SK-N-SH (cell line): ENCODE measurements around the gene SGCE. TPM values are rescaled to one million over a fixed set of nuclear protein-coding genes. Genes with fewer than 3 reads are reported as not detected.

Source experiments
- CTCF ChIA-PET: fragments of 300-600, 350-600 bp; formaldehyde crosslinking; extraction: SDS; loops from one replicate; lab custom pipeline; 2021; lab: Yijun Ruan, JAX
- POLR2A ChIA-PET: fragments of 350-600 bp; sonication (Branson Sonifier 250); formaldehyde crosslinking; extraction: SDS; loops from one replicate; lab custom pipeline; 2020; ENCODE audit warnings: antibody characterized with exemption, inconsistent platforms; lab: Yijun Ruan, JAX
- DNase-seq: peaks from one replicate; pipeline ENCODE4 v3.0.0; 2012
- H2AFZ ChIP-seq: fragments of 200-600 bp; sonication (generic); 2 replicates; pipeline ENCODE4 v1.8.1; 2016; ENCODE audit warnings: antibody characterized with exemption, mild to moderate bottlenecking, low read depth
- H3F3A ChIP-seq: fragments of 200-600 bp; sonication (generic); replicated peaks from 2 replicates; pipeline ENCODE3; 2016; ENCODE audit warnings: antibody characterized with exemption, mild to moderate bottlenecking; ENCODE audit not compliant: insufficient read depth
- H3K27ac ChIP-seq, 2 experiments: fragments of 200-500 bp in 1 of 2; fragments of 200-600 bp in 1 of 2; sonication (Bioruptor generic) in 1 of 2; sonication (generic), shearing (Covaris generic) in 1 of 2; 2 replicates each; pipeline versions ENCODE4 v1.5.1 to v1.6.1; 2014 to 2016; ENCODE audit warnings: low read depth in 2 of 2, inconsistent platforms in 1 of 2, low read length in 1 of 2, mild to moderate bottlenecking in 1 of 2, mixed read lengths in 1 of 2
- H3K27me3 ChIP-seq: fragments of 200-600 bp; sonication (generic), shearing (Covaris generic); 2 replicates; pipeline ENCODE4 v1.6.1; 2016; ENCODE audit warnings: mixed run types; ENCODE audit not compliant: insufficient read depth
- H3K36me3 ChIP-seq, 2 experiments: fragments of 200-500 bp in 1 of 2; fragments of 200-600 bp in 1 of 2; sonication (Bioruptor generic) in 1 of 2; sonication (generic) in 1 of 2; replicated peaks in 1 of 2; 2 replicates each; pipeline versions ENCODE3 to v1.5.1; 2014 to 2016; ENCODE audit warnings: low read length in 1 of 2, mild to moderate bottlenecking in 1 of 2; ENCODE audit not compliant: insufficient read depth in 2 of 2, control insufficient read depth in 1 of 2
- H3K4me1 ChIP-seq, 2 experiments: fragments of 200-500 bp in 1 of 2; fragments of 200-600 bp in 1 of 2; sonication (Bioruptor generic) in 1 of 2; sonication (generic), shearing (Covaris generic) in 1 of 2; 2 replicates each; pipeline versions ENCODE4 v1.5.1 to v1.6.1; 2014 to 2016; ENCODE audit warnings: low read depth in 1 of 2, low read length in 1 of 2, mixed run types in 1 of 2; ENCODE audit not compliant: insufficient read depth in 2 of 2, control insufficient read depth in 1 of 2
- H3K4me2 ChIP-seq: fragments of 200-600 bp; sonication (generic), shearing (Covaris generic); 2 replicates; pipeline ENCODE4 v1.6.1; 2017; ENCODE audit warnings: mixed run types
- H3K4me3 ChIP-seq, 2 experiments: fragments of 200-500 bp in 1 of 2; fragments of 200-600 bp in 1 of 2; sonication (Bioruptor generic) in 1 of 2; sonication (generic), shearing (Covaris generic) in 1 of 2; 2 replicates each; pipeline versions ENCODE4 v1.5.1 to v1.8.1; 2014 to 2016; ENCODE audit warnings: low read depth in 2 of 2, inconsistent platforms in 1 of 2, low read length in 1 of 2, mild to moderate bottlenecking in 1 of 2, mixed read lengths in 1 of 2, moderate library complexity in 1 of 2
- H3K79me2 ChIP-seq: fragments of 200-600 bp; sonication (generic); 2 replicates; pipeline ENCODE4 v1.8.1; 2017; ENCODE audit warnings: mild to moderate bottlenecking; ENCODE audit not compliant: insufficient read depth
- H3K9ac ChIP-seq: fragments of 200-600 bp; sonication (generic); 2 replicates; pipeline ENCODE4 v1.6.1; 2017; ENCODE audit warnings: mixed run types
- H3K9me2 ChIP-seq: fragments of 200-600 bp; sonication (generic); 2 replicates; pipeline ENCODE4 v1.6.1; 2017; ENCODE audit warnings: mixed run types
- H3K9me3 ChIP-seq: fragments of 200-600 bp; sonication (generic); 2 replicates; pipeline ENCODE4 v1.6.1; 2017; ENCODE audit warnings: mixed run types, mild to moderate bottlenecking, moderate library complexity
- H4K20me1 ChIP-seq: fragments of 200-600 bp; sonication (generic); 2 replicates; pipeline ENCODE4 v1.6.1; 2017; ENCODE audit warnings: mild to moderate bottlenecking, mixed run types; ENCODE audit not compliant: insufficient read depth
- ELF1 ChIP-seq: IDR thresholded peaks from 2 replicates; pipeline ENCODE4 v1.4.0; 2012
- EP300 ChIP-seq, 2 experiments: IDR thresholded peaks; 2 replicates each; pipeline versions ENCODE4 v1.4.0 to v1.6.1; 2012; ENCODE audit warnings: borderline replicate concordance in 1 of 2, low read depth in 1 of 2, low read length in 1 of 2
- EZH2phosphoT487 ChIP-seq: fragments of 200-600 bp; sonication (generic); IDR thresholded peaks from 2 replicates; pipeline ENCODE4 v1.6.1; 2017; ENCODE audit warnings: low read depth, mixed run types, mild to moderate bottlenecking, antibody characterized with exemption, moderate library complexity, borderline replicate concordance
- FOSL2 ChIP-seq: IDR thresholded peaks from 2 replicates; pipeline ENCODE4 v1.4.0; 2012; ENCODE audit warnings: low read depth, mild to moderate bottlenecking, moderate library complexity, borderline replicate concordance
- FOXM1 ChIP-seq: IDR thresholded peaks from 2 replicates; pipeline ENCODE4 v1.4.0; 2012; ENCODE audit warnings: low read depth, mild to moderate bottlenecking
- GABPA ChIP-seq: IDR thresholded peaks from 2 replicates; pipeline ENCODE4 v1.4.0; 2012; ENCODE audit warnings: low read depth, mild to moderate bottlenecking
- JUND ChIP-seq: IDR thresholded peaks from 2 replicates; pipeline ENCODE4 v1.4.0; 2012
- MEF2A ChIP-seq: IDR thresholded peaks from 2 replicates; pipeline ENCODE4 v1.4.0; 2012; ENCODE audit warnings: low read depth, borderline replicate concordance
- MXI1 ChIP-seq: IDR thresholded peaks from 2 replicates; pipeline ENCODE4 v1.6.1; 2012; ENCODE audit warnings: mild to moderate bottlenecking, low read depth, low read length, improper control_type of control experiment
- NFIC ChIP-seq: IDR thresholded peaks from 2 replicates; pipeline ENCODE4 v1.4.0; 2012; ENCODE audit warnings: borderline replicate concordance
- NRF1 ChIP-seq: IDR thresholded peaks from 2 replicates; pipeline ENCODE4 v1.6.1; 2012; ENCODE audit warnings: low read depth, mild to moderate bottlenecking, low read length
- POLR2AphosphoS5 ChIP-seq: IDR thresholded peaks from 2 replicates; pipeline ENCODE4 v1.6.1; 2012; ENCODE audit warnings: low read depth, low read length
- RAD21 ChIP-seq: IDR thresholded peaks from 2 replicates; pipeline ENCODE4 v1.6.1; 2012; ENCODE audit warnings: mild to moderate bottlenecking, low read length
- RCOR1 ChIP-seq: fragments of 150-350 bp; IDR thresholded peaks from 2 replicates; pipeline ENCODE4 v1.6.1; 2017; ENCODE audit warnings: antibody characterized with exemption, low read length
- RXRA ChIP-seq: IDR thresholded peaks from 2 replicates; pipeline ENCODE4 v1.4.0; 2012; ENCODE audit warnings: low read depth, mild to moderate bottlenecking, borderline replicate concordance
- SMC3 ChIP-seq: IDR thresholded peaks from 2 replicates; pipeline ENCODE4 v1.6.1; 2012; ENCODE audit warnings: low read depth, low read length, improper control_type of control experiment
- TAF1 ChIP-seq: IDR thresholded peaks from 2 replicates; pipeline ENCODE4 v1.6.1; 2012; ENCODE audit warnings: low read depth, mild to moderate bottlenecking, low read length, moderate library complexity, borderline replicate concordance
- TCF12 ChIP-seq: IDR thresholded peaks from 2 replicates; pipeline ENCODE4 v1.4.0; 2012
- TEAD4 ChIP-seq: IDR thresholded peaks from 2 replicates; pipeline ENCODE4 v1.4.0; 2012; ENCODE audit warnings: mild to moderate bottlenecking, borderline replicate concordance; ENCODE audit not compliant: insufficient read depth
- YY1 ChIP-seq: IDR thresholded peaks from 2 replicates; pipeline ENCODE4 v1.4.0; 2012; ENCODE audit warnings: low read depth, mild to moderate bottlenecking
- WGBS: methylation state at CpG from one replicate; pipeline ENCODE4 v1.1.6; 2017; ENCODE audit warnings: low lambda C conversion rate; 5-methylcytosine and 5-hydroxymethylcytosine counted together
- polyA plus RNA-seq, 3 experiments: library from polyadenylated mRNA; depleted of rRNA; stranded (reverse); fragments of >200 nt; gene quantifications; 2 replicates each; pipeline ENCODE4 v1.2.3, GENCODE V29; 2012
- TF ChIP-seq, protein P1 (sequence below): IDR thresholded peaks from 2 replicates; pipeline ENCODE4 v1.4.0; 2012; ENCODE audit warnings: low read depth
- TF ChIP-seq, protein P2 (sequence below): fragments of 200-600 bp; sonication (generic); IDR thresholded peaks from 2 replicates; pipeline ENCODE4 v1.6.1; 2017; ENCODE audit warnings: antibody characterized with exemption, mild to moderate bottlenecking, moderate library complexity
- TF ChIP-seq, protein P3 (sequence below): IDR thresholded peaks from 2 replicates; pipeline ENCODE4 v1.6.1; 2012; ENCODE audit warnings: mild to moderate bottlenecking, low read depth, low read length, moderate library complexity
- TF ChIP-seq, protein P4 (sequence below): fragments of 150-350 bp; IDR thresholded peaks from 2 replicates; pipeline ENCODE4 v1.6.1; 2016; ENCODE audit warnings: mild to moderate bottlenecking, low read depth, low read length
- TF ChIP-seq, protein P5 (sequence below): fragments of 150-350 bp; IDR thresholded peaks from 2 replicates; pipeline ENCODE4 v1.6.1; 2017; ENCODE audit warnings: antibody characterized with exemption, low read length, low read depth, borderline replicate concordance

SGCE gene
- polyA plus RNA-seq, 1 of the 3 experiments (the other 2 are of a cell fraction), result 69.5 TPM

DNA sequence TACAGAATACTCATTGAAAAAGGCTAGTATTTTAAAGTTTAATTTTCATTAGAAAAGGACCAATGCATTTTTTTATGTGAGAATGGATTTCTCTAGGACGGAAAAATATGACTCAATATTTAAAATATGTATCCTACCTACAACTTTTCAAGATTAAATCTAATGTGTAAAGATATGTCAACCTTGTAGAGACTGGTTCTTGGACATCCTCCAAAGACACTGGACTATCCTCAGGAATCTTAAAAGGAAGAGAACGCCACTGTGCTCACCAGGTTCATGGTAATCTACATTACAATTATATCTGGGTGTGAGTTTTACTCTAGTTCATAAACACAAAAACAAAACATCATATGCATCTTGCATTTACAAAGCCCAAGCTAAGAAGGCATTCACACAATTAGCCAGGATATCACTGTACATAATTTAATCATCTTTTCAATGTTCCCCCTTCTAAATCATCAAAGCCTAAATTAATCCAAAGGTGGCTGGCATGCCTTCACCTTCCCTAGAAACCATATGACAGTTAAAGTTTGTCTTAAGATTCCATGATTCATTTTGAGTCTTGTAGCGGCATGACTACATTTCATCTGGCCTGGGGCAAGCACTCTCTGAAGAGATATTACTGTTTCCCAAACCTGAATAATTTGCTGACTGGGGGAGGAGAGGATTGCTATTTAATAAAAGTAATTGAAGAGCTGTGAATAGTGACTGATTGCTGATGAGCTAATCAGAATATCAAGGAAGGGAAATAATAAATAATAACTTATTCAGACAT lies 12.0 kb downstream of the SGCE start:
- Histone ChIP-seq H3K27ac (peak overlapping the region in 1 of 2 experiments; percentile 27; a peak in 3 of 4 replicates), H4K20me1 (peaks cover 6% of the 10 kb centered on the region; the same call in 1 of the 2 replicates), H3K9me2 (no peaks in the 10 kb centered on the region), H3K79me2 (peaks cover 64% of the 10 kb centered on the region), H3K4me2 (no peak overlapping the region), H3F3A (peaks cover 9% of the 10 kb centered on the region), H3K9me3 (no peaks in the 10 kb centered on the region), H3K4me3 (no peak overlapping the region), H2AFZ (no peak overlapping the region), H3K36me3 (peaks cover 3 to 4% of the 10 kb centered on the region in 2 experiments), H3K4me1 (peaks cover 2 to 29% of the 10 kb centered on the region in 2 experiments; a peak in 2 of 4 replicates), H3K9ac (no peak overlapping the region), H3K27me3 (no peaks in the 10 kb centered on the region)
- WGBS, result 41% methylated on average over 3 of the region's 3 CpGs
- ChIA-PET CTCF (interaction anchor here (1.1 to 1.6 kb wide), 2 partner anchors 12 to 833 kb away, joined by 3 to 10 read pairs; partner anchors contain the start of gene SGCE), POLR2A (no interaction called here)
- no peak for DNase-seq
- TF ChIP-seq EZH2phosphoT487 (no peak), TCF12 (peak; percentile 54), JUND (peak; percentile 62), EP300 (IDR thresholded peaks at IDR 0.05; ENCODE audit: borderline replicate concordance in 1 of 2, low read depth in 1 of 2, low read length in 1 of 2) (no peak), NRF1 (no peak), TEAD4 (no peak), TAF1 (no peak), POLR2AphosphoS5 (no peak), SMC3 (no peak), FOSL2 (peak; percentile 48; the same call in 1 of the 2 replicates), MXI1 (no peak), NFIC (peak; percentile 72), GABPA (no peak), RCOR1 (no peak), RXRA (no peak), MEF2A (no peak), YY1 (no peak), ELF1 (no peak), FOXM1 (no peak), RAD21 (no peak)
- TF ChIP-seq, protein P1, sequence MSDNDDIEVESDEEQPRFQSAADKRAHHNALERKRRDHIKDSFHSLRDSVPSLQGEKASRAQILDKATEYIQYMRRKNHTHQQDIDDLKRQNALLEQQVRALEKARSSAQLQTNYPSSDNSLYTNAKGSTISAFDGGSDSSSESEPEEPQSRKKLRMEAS, result no peak
- TF ChIP-seq, protein P2, sequence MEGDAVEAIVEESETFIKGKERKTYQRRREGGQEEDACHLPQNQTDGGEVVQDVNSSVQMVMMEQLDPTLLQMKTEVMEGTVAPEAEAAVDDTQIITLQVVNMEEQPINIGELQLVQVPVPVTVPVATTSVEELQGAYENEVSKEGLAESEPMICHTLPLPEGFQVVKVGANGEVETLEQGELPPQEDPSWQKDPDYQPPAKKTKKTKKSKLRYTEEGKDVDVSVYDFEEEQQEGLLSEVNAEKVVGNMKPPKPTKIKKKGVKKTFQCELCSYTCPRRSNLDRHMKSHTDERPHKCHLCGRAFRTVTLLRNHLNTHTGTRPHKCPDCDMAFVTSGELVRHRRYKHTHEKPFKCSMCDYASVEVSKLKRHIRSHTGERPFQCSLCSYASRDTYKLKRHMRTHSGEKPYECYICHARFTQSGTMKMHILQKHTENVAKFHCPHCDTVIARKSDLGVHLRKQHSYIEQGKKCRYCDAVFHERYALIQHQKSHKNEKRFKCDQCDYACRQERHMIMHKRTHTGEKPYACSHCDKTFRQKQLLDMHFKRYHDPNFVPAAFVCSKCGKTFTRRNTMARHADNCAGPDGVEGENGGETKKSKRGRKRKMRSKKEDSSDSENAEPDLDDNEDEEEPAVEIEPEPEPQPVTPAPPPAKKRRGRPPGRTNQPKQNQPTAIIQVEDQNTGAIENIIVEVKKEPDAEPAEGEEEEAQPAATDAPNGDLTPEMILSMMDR, result no peak
- TF ChIP-seq, protein P3, sequence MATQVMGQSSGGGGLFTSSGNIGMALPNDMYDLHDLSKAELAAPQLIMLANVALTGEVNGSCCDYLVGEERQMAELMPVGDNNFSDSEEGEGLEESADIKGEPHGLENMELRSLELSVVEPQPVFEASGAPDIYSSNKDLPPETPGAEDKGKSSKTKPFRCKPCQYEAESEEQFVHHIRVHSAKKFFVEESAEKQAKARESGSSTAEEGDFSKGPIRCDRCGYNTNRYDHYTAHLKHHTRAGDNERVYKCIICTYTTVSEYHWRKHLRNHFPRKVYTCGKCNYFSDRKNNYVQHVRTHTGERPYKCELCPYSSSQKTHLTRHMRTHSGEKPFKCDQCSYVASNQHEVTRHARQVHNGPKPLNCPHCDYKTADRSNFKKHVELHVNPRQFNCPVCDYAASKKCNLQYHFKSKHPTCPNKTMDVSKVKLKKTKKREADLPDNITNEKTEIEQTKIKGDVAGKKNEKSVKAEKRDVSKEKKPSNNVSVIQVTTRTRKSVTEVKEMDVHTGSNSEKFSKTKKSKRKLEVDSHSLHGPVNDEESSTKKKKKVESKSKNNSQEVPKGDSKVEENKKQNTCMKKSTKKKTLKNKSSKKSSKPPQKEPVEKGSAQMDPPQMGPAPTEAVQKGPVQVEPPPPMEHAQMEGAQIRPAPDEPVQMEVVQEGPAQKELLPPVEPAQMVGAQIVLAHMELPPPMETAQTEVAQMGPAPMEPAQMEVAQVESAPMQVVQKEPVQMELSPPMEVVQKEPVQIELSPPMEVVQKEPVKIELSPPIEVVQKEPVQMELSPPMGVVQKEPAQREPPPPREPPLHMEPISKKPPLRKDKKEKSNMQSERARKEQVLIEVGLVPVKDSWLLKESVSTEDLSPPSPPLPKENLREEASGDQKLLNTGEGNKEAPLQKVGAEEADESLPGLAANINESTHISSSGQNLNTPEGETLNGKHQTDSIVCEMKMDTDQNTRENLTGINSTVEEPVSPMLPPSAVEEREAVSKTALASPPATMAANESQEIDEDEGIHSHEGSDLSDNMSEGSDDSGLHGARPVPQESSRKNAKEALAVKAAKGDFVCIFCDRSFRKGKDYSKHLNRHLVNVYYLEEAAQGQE, result no peak
- TF ChIP-seq, protein P4, sequence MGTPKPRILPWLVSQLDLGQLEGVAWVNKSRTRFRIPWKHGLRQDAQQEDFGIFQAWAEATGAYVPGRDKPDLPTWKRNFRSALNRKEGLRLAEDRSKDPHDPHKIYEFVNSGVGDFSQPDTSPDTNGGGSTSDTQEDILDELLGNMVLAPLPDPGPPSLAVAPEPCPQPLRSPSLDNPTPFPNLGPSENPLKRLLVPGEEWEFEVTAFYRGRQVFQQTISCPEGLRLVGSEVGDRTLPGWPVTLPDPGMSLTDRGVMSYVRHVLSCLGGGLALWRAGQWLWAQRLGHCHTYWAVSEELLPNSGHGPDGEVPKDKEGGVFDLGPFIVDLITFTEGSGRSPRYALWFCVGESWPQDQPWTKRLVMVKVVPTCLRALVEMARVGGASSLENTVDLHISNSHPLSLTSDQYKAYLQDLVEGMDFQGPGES, result no peak
- TF ChIP-seq, protein P5, sequence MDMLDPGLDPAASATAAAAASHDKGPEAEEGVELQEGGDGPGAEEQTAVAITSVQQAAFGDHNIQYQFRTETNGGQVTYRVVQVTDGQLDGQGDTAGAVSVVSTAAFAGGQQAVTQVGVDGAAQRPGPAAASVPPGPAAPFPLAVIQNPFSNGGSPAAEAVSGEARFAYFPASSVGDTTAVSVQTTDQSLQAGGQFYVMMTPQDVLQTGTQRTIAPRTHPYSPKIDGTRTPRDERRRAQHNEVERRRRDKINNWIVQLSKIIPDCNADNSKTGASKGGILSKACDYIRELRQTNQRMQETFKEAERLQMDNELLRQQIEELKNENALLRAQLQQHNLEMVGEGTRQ, result no peak
